H9 (cell line): ENCODE data around the gene TREML4. TPM values are rescaled to one million over a fixed set of nuclear protein-coding genes. Genes with fewer than 3 reads are reported as not detected.
"Not testable (repeated sequence)": the region's sequence is repeated elsewhere in the genome, so short reads cannot be mapped to it uniquely, and the experiment has no call there.

ENCODE experiments used
- DNase-seq: peaks from one replicate; pipeline ENCODE4 v3.0.0-alpha.2; 2017
- H2AFZ ChIP-seq: one replicate; pipeline ENCODE4 v1.6.1; 2013; ENCODE audit warnings: mild to moderate bottlenecking, low read length, control low read depth, moderate library complexity
- H2AK5ac ChIP-seq: 2 replicates; pipeline ENCODE4 v1.6.1; 2013; ENCODE audit warnings: low read length, control low read depth, mixed read lengths; ENCODE audit not compliant: insufficient read length
- H2BK120ac ChIP-seq: one replicate; pipeline ENCODE4 v1.6.1; 2013; ENCODE audit warnings: low read depth, mild to moderate bottlenecking, low read length, control low read depth, inconsistent platforms; ENCODE audit not compliant: poor library complexity, severe bottlenecking
- H2BK12ac ChIP-seq: 2 replicates; pipeline ENCODE4 v1.6.1; 2013; ENCODE audit warnings: low read length, control low read depth, mixed read lengths, low read depth; ENCODE audit not compliant: insufficient read length
- H2BK15ac ChIP-seq: 2 replicates; pipeline ENCODE4 v1.6.1; 2013; ENCODE audit warnings: low read depth, low read length, control low read depth
- H2BK20ac ChIP-seq: one replicate; pipeline ENCODE4 v1.6.1; 2013; ENCODE audit warnings: low read depth, mild to moderate bottlenecking, low read length, control low read depth, inconsistent platforms; ENCODE audit not compliant: poor library complexity, severe bottlenecking
- H2BK5ac ChIP-seq: 2 replicates; pipeline ENCODE4 v1.6.1; 2013; ENCODE audit warnings: low read length, control low read depth, mixed read lengths; ENCODE audit not compliant: insufficient read length
- H3K14ac ChIP-seq: 2 replicates; pipeline ENCODE4 v1.6.1; 2013; ENCODE audit warnings: low read length, control low read depth; ENCODE audit not compliant: insufficient read depth
- H3K18ac ChIP-seq: 2 replicates; pipeline ENCODE4 v1.6.1; 2013; ENCODE audit warnings: low read depth, mild to moderate bottlenecking, mixed read lengths, low read length, control low read depth; ENCODE audit not compliant: insufficient read length
- H3K23ac ChIP-seq: 2 replicates; pipeline ENCODE4 v1.6.1; 2013; ENCODE audit warnings: low read length, control low read depth, mixed read lengths, low read depth; ENCODE audit not compliant: insufficient read length
- H3K23me2 ChIP-seq: 2 replicates; pipeline ENCODE4 v1.6.1; 2013; ENCODE audit warnings: low read depth, mild to moderate bottlenecking, mixed read lengths, low read length, control low read depth; ENCODE audit not compliant: insufficient read length, poor library complexity, severe bottlenecking
- H3K27ac ChIP-seq: 2 replicates; pipeline ENCODE4 v1.5.1; 2013; ENCODE audit warnings: low read length, control low read depth, mixed read lengths, low read depth; ENCODE audit not compliant: insufficient read length
- H3K27me3 ChIP-seq: 2 replicates; pipeline ENCODE4 v1.6.1; 2013; ENCODE audit warnings: low read length, control low read depth, inconsistent platforms; ENCODE audit not compliant: insufficient read depth
- H3K4ac ChIP-seq: 2 replicates; pipeline ENCODE4 v1.6.1; 2013; ENCODE audit warnings: low read depth, mild to moderate bottlenecking, control low read depth, inconsistent platforms, low read length, moderate library complexity
- H3K4me1 ChIP-seq: 2 replicates; pipeline ENCODE4 v1.6.1; 2013; ENCODE audit warnings: low read length, control low read depth, inconsistent platforms; ENCODE audit not compliant: insufficient read depth
- H3K4me2 ChIP-seq: 2 replicates; pipeline ENCODE4 v1.6.1; 2013; ENCODE audit warnings: low read length, control low read depth, mixed read lengths; ENCODE audit not compliant: insufficient read length, insufficient read depth
- H3K56ac ChIP-seq: 2 replicates; pipeline ENCODE4 v1.6.1; 2013; ENCODE audit warnings: low read depth, mild to moderate bottlenecking, mixed read lengths, low read length, control low read depth; ENCODE audit not compliant: insufficient read length
- H3K79me1 ChIP-seq: 2 replicates; pipeline ENCODE4 v1.6.1; 2013; ENCODE audit warnings: low read depth, mild to moderate bottlenecking, moderate library complexity, low read length, control low read depth, inconsistent platforms; ENCODE audit not compliant: insufficient read depth, poor library complexity, severe bottlenecking
- H3K79me2 ChIP-seq: 2 replicates; pipeline ENCODE4 v1.6.1; 2013; ENCODE audit warnings: low read length, control low read depth, inconsistent platforms; ENCODE audit not compliant: insufficient read depth
- H3K9ac ChIP-seq: 2 replicates; pipeline ENCODE4 v1.6.1; 2013; ENCODE audit warnings: low read length, control low read depth, mixed read lengths; ENCODE audit not compliant: insufficient read length; ENCODE audit errors: extremely low read depth
- H3K9me3 ChIP-seq: one replicate; pipeline ENCODE4 v1.6.1; 2013; ENCODE audit warnings: low read depth, low read length, inconsistent platforms; ENCODE audit not compliant: control insufficient read depth
- H3T11ph ChIP-seq: one replicate; pipeline ENCODE4 v1.6.1; 2013; ENCODE audit warnings: mild to moderate bottlenecking, low read length, control low read depth, inconsistent platforms
- H4K20me1 ChIP-seq: one replicate; pipeline ENCODE4 v1.6.1; 2013; ENCODE audit not compliant: control insufficient read depth, insufficient read length, insufficient read depth
- H4K5ac ChIP-seq: 2 replicates; pipeline ENCODE4 v1.6.1; 2013; ENCODE audit warnings: low read depth, mild to moderate bottlenecking, mixed read lengths, low read length, control low read depth; ENCODE audit not compliant: insufficient read length
- H4K8ac ChIP-seq: replicated peaks from 2 replicates; pipeline ENCODE4 v1.6.1; 2013; ENCODE audit warnings: low read length, control low read depth, mixed read lengths, low read depth; ENCODE audit not compliant: insufficient read length
- H4K91ac ChIP-seq: 2 replicates; pipeline ENCODE4 v1.6.1; 2013; ENCODE audit warnings: low read depth, mild to moderate bottlenecking, moderate library complexity, mixed read lengths, low read length, control low read depth; ENCODE audit not compliant: insufficient read length
- H3K27ac Mint-ChIP-seq, 3 experiments: 2 replicates in 2 of 3; 3 replicates in 1 of 3; pipeline ENCODE4 v1.8.0; 2020 to 2021; ENCODE audit warnings: mixed read lengths in 3 of 3, mild to moderate bottlenecking in 1 of 3, moderate library complexity in 1 of 3
- H3K27me3 Mint-ChIP-seq: 2 replicates; pipeline ENCODE4 v1.8.0; 2021; ENCODE audit warnings: low read depth, mild to moderate bottlenecking, moderate library complexity, mixed read lengths
- H3K36me3 Mint-ChIP-seq, 3 experiments: 2 replicates in 2 of 3; 3 replicates in 1 of 3; pipeline ENCODE4 v1.8.0; 2020 to 2021; ENCODE audit warnings: low read depth in 3 of 3, mixed read lengths in 3 of 3; ENCODE audit not compliant: insufficient read depth in 1 of 3
- H3K4me1 Mint-ChIP-seq, 2 experiments: 2 replicates each; pipeline ENCODE4 v1.8.0; 2020; ENCODE audit warnings: mixed read lengths in 2 of 2
- H3K4me3 Mint-ChIP-seq, 2 experiments: 2 replicates in 1 of 2; 3 replicates in 1 of 2; pipeline ENCODE4 v1.8.0; 2020 to 2021; ENCODE audit warnings: mild to moderate bottlenecking in 2 of 2, mixed read lengths in 2 of 2, moderate library complexity in 1 of 2
- H3K9me3 Mint-ChIP-seq, 2 experiments: 2 replicates in 1 of 2; 3 replicates in 1 of 2; pipeline ENCODE4 v1.8.0; 2020; ENCODE audit warnings: mild to moderate bottlenecking in 2 of 2, mixed read lengths in 2 of 2, moderate library complexity in 1 of 2
- CTCF ChIP-seq: fragments of 200-600 bp; sonication (generic); conservative IDR thresholded peaks from 3 replicates; pipeline ENCODE4 v1.8.0; 2021; ENCODE audit warnings: antibody characterized with exemption, mild to moderate bottlenecking
- WGBS: extraction: QIAGEN DNeasy Blood & Tissue Kit; methylation state at CpG from one replicate; pipeline ENCODE4 v1.1.7; 2013; ENCODE audit warnings: missing lambda C conversion rate, low lambda C conversion rate, mixed read lengths; ENCODE audit not compliant: insufficient read length; ENCODE audit errors: extremely low coverage; 5-methylcytosine and 5-hydroxymethylcytosine counted together
- total RNA-seq: library from RNA; stranded (reverse); gene quantifications from 2 replicates; pipeline ENCODE4 v1.2.1, GENCODE V29; 2021

Gene TREML4
- total RNA-seq, 1 experiment from 2014 or later = not detected

GRCh38 chr6:41239467-41240159 is 11.5 kb downstream of the TREML4 start:
- no peaks in the 10 kb centered on the region for H3K36me3 Mint-ChIP-seq
- peaks cover 52% of the 10 kb centered on the region for H3K27me3 Mint-ChIP-seq
- Histone ChIP-seq H3K23me2 (no peaks in the 10 kb centered on the region), H4K91ac (no peak overlapping the region), H4K20me1 (no peaks in the 10 kb centered on the region), H3K4ac (no peak overlapping the region), H2BK12ac (no peak overlapping the region), H3K27ac (no peak overlapping the region), H3K18ac (no peak overlapping the region), H4K5ac (no peak overlapping the region), H3K9ac (no peak overlapping the region), H4K8ac (no peak overlapping the region), H2BK15ac (no peak overlapping the region), H3K14ac (peak overlapping the region; percentile 84), H3K4me1 (no peaks in the 10 kb centered on the region; the same call in 1 of the 2 replicates), H2BK20ac (no peak overlapping the region), H3K9me3 (no peaks in the 10 kb centered on the region), H3K79me2 (no peaks in the 10 kb centered on the region), H2AK5ac (no peak overlapping the region), H2AFZ (no peak overlapping the region), H3K23ac (no peak overlapping the region), H2BK5ac (no peak overlapping the region), H3K4me2 (peak overlapping the region; percentile 60), H2BK120ac (no peak overlapping the region), H3T11ph (no peak overlapping the region), H3K79me1 (no peaks in the 10 kb centered on the region), H3K27me3 (no peaks in the 10 kb centered on the region; the same call in 1 of the 2 replicates), H3K56ac (no peak overlapping the region)
- TF ChIP-seq CTCF = peak; percentile 36; the same call in 1 of the 3 replicates
- H3K4me1 Mint-ChIP-seq = peaks cover 15% of the 10 kb centered on the region in 2 experiments
- peak; percentile 59 for DNase-seq
- peak overlapping the region; percentile 64 to 81 for H3K4me3 Mint-ChIP-seq
- WGBS = no CpG with 5 or more reads among the region's 22 CpGs
- no peaks in the 10 kb centered on the region for H3K9me3 Mint-ChIP-seq
- H3K27ac Mint-ChIP-seq = no peak overlapping the region

- no CpG with 5 or more reads among the region's 4 CpGs for WGBS
- H4K20me1 ChIP-seq, H3K36me3 Mint-ChIP-seq: not testable (repeated sequence)
Measured at GRCh38 chr6:41246529-41246928, 18.4 kb downstream of the TREML4 start.

More at GRCh38 chr6:41246529-41246928, 18.4 kb downstream of the TREML4 start:
- H3K23me2 ChIP-seq, H3K9me3 ChIP-seq, H3K4me3 Mint-ChIP-seq, H3K9ac ChIP-seq, H3K27ac ChIP-seq, H2BK20ac ChIP-seq, H3K4ac ChIP-seq, H3K18ac ChIP-seq, H3K27ac Mint-ChIP-seq, H2AFZ ChIP-seq, H2BK15ac ChIP-seq, H3K56ac ChIP-seq, H2AK5ac ChIP-seq, H3K4me1 Mint-ChIP-seq, H3K9me3 Mint-ChIP-seq, H3K79me2 ChIP-seq, H3T11ph ChIP-seq, H4K5ac ChIP-seq, H2BK12ac ChIP-seq, H3K4me2 ChIP-seq, H3K27me3 ChIP-seq, H4K8ac ChIP-seq, DNase-seq, H3K79me1 ChIP-seq, H2BK5ac ChIP-seq, H2BK120ac ChIP-seq, H3K4me1 ChIP-seq, H4K91ac ChIP-seq, H3K14ac ChIP-seq, H3K23ac ChIP-seq: not testable (repeated sequence)
- peaks cover 51% of the 10 kb centered on the region for H3K27me3 Mint-ChIP-seq
